HCT116 (cell line): Measurements from ENCODE around the gene KCNE4. TPM values are rescaled to one million over a fixed set of nuclear protein-coding genes. Genes with fewer than 3 reads are reported as not detected.

Source experiments
- ATAC-seq: fragments of 200-7000 bp; cut with Tn5 transposase; 2 replicates; pipeline ENCODE4 v1.9.1; 2020; ENCODE audit warnings: mild to moderate bottlenecking, moderate library complexity
- BruUV-seq: library from RNA; stranded (reverse); fragments of 400-500 nt; replicated peaks from 2 replicates; lab custom pipeline; 2021; lab: Mats Ljungman, UMichigan
- CTCF ChIA-PET: fragments of 300-600 bp; sonication (Branson Sonifier 250); formaldehyde crosslinking; loops from one replicate; lab custom pipeline; 2021; ENCODE audit warnings: antibody characterized with exemption; lab: Charles Lee
- POLR2A ChIA-PET: fragments of 300-600, 350-600 bp; sonication (Branson Sonifier 250); formaldehyde crosslinking; loops from one replicate; lab custom pipeline; 2021; ENCODE audit warnings: antibody characterized with exemption; lab: Charles Lee
- RAD21 ChIA-PET, 2 experiments: fragments of 300-600 bp; sonication (Branson Sonifier 250); formaldehyde crosslinking; loops; one replicate each; lab custom pipeline; 2023; ENCODE audit warnings: low total read pairs in 2 of 2; ENCODE audit not compliant: uncharacterized antibody in 2 of 2, unreplicated experiment in 2 of 2, low non-redundant PET in 1 of 2; lab: Charles Lee
- DNase-seq: peaks from one replicate; pipeline ENCODE4 v3.0.0-alpha.2; 2010; ENCODE audit warnings: low read depth, low spot score
- H2AFZ ChIP-seq: fragments of 200-600 bp; shearing (Covaris generic), sonication (generic); 2 replicates; pipeline ENCODE4 v1.6.1; 2017; ENCODE audit warnings: low read depth, mixed run types, mixed read lengths, antibody characterized with exemption, low read length; ENCODE audit not compliant: poor library complexity, severe bottlenecking
- H3K27ac ChIP-seq: 2 replicates; pipeline ENCODE4 v1.5.1; 2012; ENCODE audit warnings: low read depth, low read length
- H3K27me3 ChIP-seq: fragments of 200-600 bp; sonication (generic); 2 replicates; pipeline ENCODE4 v1.6.1; 2016; ENCODE audit warnings: mixed run types, low read length, mixed read lengths; ENCODE audit not compliant: insufficient read depth
- H3K36me3 ChIP-seq, 2 experiments: fragments of 200-500 bp in 1 of 2; fragments of 200-600 bp in 1 of 2; sonication (Bioruptor generic) in 1 of 2; sonication (generic) in 1 of 2; 2 replicates each; pipeline versions ENCODE4 v1.5.1 to v1.6.1; 2014 to 2016; ENCODE audit warnings: low read length in 2 of 2, inconsistent platforms in 1 of 2, mixed read lengths in 1 of 2, mixed run types in 1 of 2; ENCODE audit not compliant: insufficient read depth in 2 of 2, control insufficient read depth in 1 of 2
- H3K4me1 ChIP-seq, 2 experiments: fragments of 200-600 bp in 1 of 2; sonication (generic) in 1 of 2; 2 replicates each; pipeline versions ENCODE4 v1.5.1 to v1.6.1; 2012 to 2017; ENCODE audit warnings: low read length in 2 of 2, inconsistent platforms in 1 of 2, mild to moderate bottlenecking in 1 of 2, mixed read lengths in 1 of 2, mixed run types in 1 of 2, moderate library complexity in 1 of 2; ENCODE audit not compliant: insufficient read depth in 2 of 2, control insufficient read depth in 1 of 2
- H3K4me2 ChIP-seq: fragments of 200-600 bp; sonication (generic); 2 replicates; pipeline ENCODE4 v1.6.1; 2017; ENCODE audit warnings: mixed run types, low read length, mixed read lengths
- H3K4me3 ChIP-seq, 2 experiments: fragments of 200-600 bp in 1 of 2; sonication (generic) in 1 of 2; replicated peaks in 1 of 2; 2 replicates each; pipeline ENCODE4 v1.5.1; 2011 to 2016; ENCODE audit warnings: low read length in 2 of 2, control low read depth in 1 of 2, low read depth in 1 of 2, mild to moderate bottlenecking in 1 of 2, mixed read lengths in 1 of 2, mixed run types in 1 of 2
- H3K79me2 ChIP-seq: fragments of 200-600 bp; sonication (generic); 2 replicates; pipeline ENCODE4 v1.6.1; 2017; ENCODE audit warnings: mild to moderate bottlenecking, mixed run types, low read length, moderate library complexity, mixed read lengths; ENCODE audit not compliant: insufficient read depth
- H3K9ac ChIP-seq: fragments of 200-600 bp; sonication (generic); 2 replicates; pipeline ENCODE4 v1.6.1; 2016; ENCODE audit warnings: low read length, mixed read lengths
- H3K9me2 ChIP-seq: fragments of 200-600 bp; sonication (generic), shearing (Covaris generic); 2 replicates; pipeline ENCODE4 v1.6.1; 2017; ENCODE audit warnings: mixed run types, mild to moderate bottlenecking, moderate library complexity; ENCODE audit not compliant: insufficient read depth
- H3K9me3 ChIP-seq, 2 experiments: fragments of 200-500 bp in 1 of 2; fragments of 200-600 bp in 1 of 2; sonication (Bioruptor generic) in 1 of 2; sonication (generic) in 1 of 2; 2 replicates each; pipeline ENCODE4 v1.6.1; 2014 to 2017; ENCODE audit warnings: low read length in 2 of 2, mixed read lengths in 2 of 2, inconsistent platforms in 1 of 2, low read depth in 1 of 2, mild to moderate bottlenecking in 1 of 2, mixed run types in 1 of 2, moderate library complexity in 1 of 2; ENCODE audit not compliant: control insufficient read depth in 1 of 2, insufficient read depth in 1 of 2
- H4K20me1 ChIP-seq: fragments of 200-600 bp; sonication (generic), shearing (Covaris generic); 2 replicates; pipeline ENCODE4 v1.6.1; 2017; ENCODE audit warnings: mixed run types, mild to moderate bottlenecking, moderate library complexity; ENCODE audit not compliant: insufficient read depth
- CBX3 ChIP-seq: IDR thresholded peaks from 2 replicates; pipeline ENCODE4 v1.6.1; 2012; ENCODE audit warnings: low read depth
- EGR1 ChIP-seq: IDR thresholded peaks from 2 replicates; pipeline ENCODE4 v1.6.1; 2012; ENCODE audit warnings: low read depth
- ELF1 ChIP-seq: IDR thresholded peaks from 2 replicates; pipeline ENCODE4 v1.6.1; 2012; ENCODE audit warnings: low read depth, borderline replicate concordance
- EZH2 ChIP-seq: fragments of 200-600 bp; sonication (generic); IDR thresholded peaks from 2 replicates; pipeline ENCODE4 v1.6.1; 2017; ENCODE audit warnings: antibody characterized with exemption, mixed run types
- EZH2phosphoT487 ChIP-seq: fragments of 200-600 bp; IDR thresholded peaks from 2 replicates; pipeline ENCODE4 v1.6.1; 2018; ENCODE audit warnings: antibody characterized with exemption, borderline replicate concordance
- FOSL1 ChIP-seq: IDR thresholded peaks from 2 replicates; pipeline ENCODE4 v1.6.1; 2012; ENCODE audit warnings: low read depth
- JUND ChIP-seq: IDR thresholded peaks from 2 replicates; pipeline ENCODE4 v1.6.1; 2012
- POLR2A ChIP-seq: IDR thresholded peaks from 2 replicates; pipeline ENCODE4 v1.7.0; 2011; ENCODE audit warnings: borderline replicate concordance; ENCODE audit not compliant: insufficient read depth, insufficient read length; ENCODE audit errors: extremely low read depth
- POLR2AphosphoS5 ChIP-seq: IDR thresholded peaks from 2 replicates; pipeline ENCODE4 v1.6.1; 2011; ENCODE audit warnings: mild to moderate bottlenecking, low read depth, low read length, moderate library complexity
- RAD21 ChIP-seq: IDR thresholded peaks from 2 replicates; pipeline ENCODE4 v1.6.1; 2012; ENCODE audit warnings: low read depth, mild to moderate bottlenecking
- SIN3A ChIP-seq: IDR thresholded peaks from 2 replicates; pipeline ENCODE4 v1.6.1; 2012; ENCODE audit warnings: low read depth
- SRF ChIP-seq: IDR thresholded peaks from 2 replicates; pipeline ENCODE4 v1.6.1; 2012; ENCODE audit warnings: low read depth
- TCF7L2 ChIP-seq: IDR thresholded peaks from 2 replicates; pipeline ENCODE4 v1.7.0; 2011; ENCODE audit warnings: borderline replicate concordance, inconsistent platforms; ENCODE audit not compliant: insufficient read depth, insufficient read length; ENCODE audit errors: extremely low read depth
- YY1 ChIP-seq: IDR thresholded peaks from 2 replicates; pipeline ENCODE4 v1.6.1; 2011; ENCODE audit warnings: low read length, low read depth, moderate library complexity, mild to moderate bottlenecking; ENCODE audit not compliant: insufficient replicate concordance; ENCODE audit errors: extremely low read depth
- ZNF274 ChIP-seq: fragments of 200-500 bp; sonication (Bioruptor generic); IDR thresholded peaks from 2 replicates; pipeline ENCODE4 v1.6.1; 2014; ENCODE audit warnings: mild to moderate bottlenecking, low read depth, low read length, inconsistent platforms
- intact Hi-C: fragments of 100-400 bp; cut with micrococcal nuclease; formaldehyde crosslinking; loops from 2 replicates; pipeline ENCODE4 v1.10.0; 2022
- total RNA-seq: library from RNA; stranded (reverse); gene quantifications from one replicate; pipeline ENCODE4 v1.2.1, GENCODE V29; 2021; ENCODE audit not compliant: unreplicated experiment
- TF ChIP-seq, protein P1 (sequence below), 3 experiments: fragments of 200-600 bp in 1 of 3; sonication (generic) in 1 of 3; IDR thresholded peaks in 2 of 3; conservative IDR thresholded peaks in 1 of 3; 2 replicates each; pipeline ENCODE4 v1.5.1; 2012 to 2017; ENCODE audit warnings: low read depth in 2 of 3, low read length in 2 of 3, antibody characterized with exemption in 1 of 3, borderline replicate concordance in 1 of 3, control low read depth in 1 of 3, mild to moderate bottlenecking in 1 of 3, mixed read lengths in 1 of 3, mixed run types in 1 of 3, moderate library complexity in 1 of 3; ENCODE audit not compliant: insufficient read depth in 1 of 3
- TF ChIP-seq, protein P2 (sequence below): IDR thresholded peaks from 2 replicates; pipeline ENCODE4 v1.6.1; 2012; ENCODE audit warnings: low read depth

KCNE4 gene
- total RNA-seq, 1 experiment from 2014 or later, result not detected

DNA sequence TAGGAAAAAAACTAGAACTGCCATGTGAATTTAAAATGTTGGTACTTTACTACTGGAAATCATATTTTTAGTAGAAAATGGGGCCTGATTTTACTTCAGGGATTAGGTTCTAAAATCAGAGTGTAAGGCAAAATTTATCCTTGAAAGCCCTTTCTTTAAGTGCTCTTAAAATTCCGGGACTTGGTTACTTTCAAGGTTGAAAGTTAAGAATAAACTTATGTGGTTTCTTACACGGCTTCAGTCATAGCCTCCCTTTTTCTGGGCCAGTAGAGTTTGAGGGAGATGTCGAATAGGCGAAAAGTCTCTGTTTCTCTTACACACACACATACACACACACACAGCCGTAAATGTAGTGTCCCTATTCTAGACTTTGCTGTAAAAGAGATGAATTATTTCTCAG lies 13.1 kb downstream of the KCNE4 start:
- no peak for ATAC-seq
- ChIA-PET CTCF (no interaction called here), POLR2A (no interaction called here), RAD21 (no interaction called here)
- Histone ChIP-seq H3K27me3 (no peaks in the 10 kb centered on the region), H3K9me2 (no peaks in the 10 kb centered on the region; the same call in 1 of the 2 replicates), H3K27ac (no peak overlapping the region), H3K4me1 (no peaks in the 10 kb centered on the region), H3K9ac (no peak overlapping the region)
- no peak for DNase-seq
- TF ChIP-seq ZNF274 (no peak), SRF (no peak), ELF1 (no peak), JUND (no peak), EZH2 (no peak), RAD21 (no peak), FOSL1 (no peak)
- TF ChIP-seq, protein P1, sequence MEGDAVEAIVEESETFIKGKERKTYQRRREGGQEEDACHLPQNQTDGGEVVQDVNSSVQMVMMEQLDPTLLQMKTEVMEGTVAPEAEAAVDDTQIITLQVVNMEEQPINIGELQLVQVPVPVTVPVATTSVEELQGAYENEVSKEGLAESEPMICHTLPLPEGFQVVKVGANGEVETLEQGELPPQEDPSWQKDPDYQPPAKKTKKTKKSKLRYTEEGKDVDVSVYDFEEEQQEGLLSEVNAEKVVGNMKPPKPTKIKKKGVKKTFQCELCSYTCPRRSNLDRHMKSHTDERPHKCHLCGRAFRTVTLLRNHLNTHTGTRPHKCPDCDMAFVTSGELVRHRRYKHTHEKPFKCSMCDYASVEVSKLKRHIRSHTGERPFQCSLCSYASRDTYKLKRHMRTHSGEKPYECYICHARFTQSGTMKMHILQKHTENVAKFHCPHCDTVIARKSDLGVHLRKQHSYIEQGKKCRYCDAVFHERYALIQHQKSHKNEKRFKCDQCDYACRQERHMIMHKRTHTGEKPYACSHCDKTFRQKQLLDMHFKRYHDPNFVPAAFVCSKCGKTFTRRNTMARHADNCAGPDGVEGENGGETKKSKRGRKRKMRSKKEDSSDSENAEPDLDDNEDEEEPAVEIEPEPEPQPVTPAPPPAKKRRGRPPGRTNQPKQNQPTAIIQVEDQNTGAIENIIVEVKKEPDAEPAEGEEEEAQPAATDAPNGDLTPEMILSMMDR (IDR thresholded peaks at IDR 0.05 in 2 of 3, conservative IDR thresholded peaks at IDR 0.05 in 1 of 3; ENCODE audit: borderline replicate concordance in 1 of 3, insufficient read depth in 1 of 3, low read depth in 2 of 3, low read length in 2 of 3), result no peak
- TF ChIP-seq, all 23 proteins: peak for 0
- Histone ChIP-seq H3K4me2 (no peak overlapping the region), H3K36me3 (no peaks in the 10 kb centered on the region), H4K20me1 (no peaks in the 10 kb centered on the region), H3K9me3 (no peaks in the 10 kb centered on the region), H3K79me2 (no peaks in the 10 kb centered on the region), H3K4me3 (no peak overlapping the region), H2AFZ (no peak overlapping the region)
- intact Hi-C loops, result no loop called here
- BruUV-seq, result no TSS peak

DNA sequence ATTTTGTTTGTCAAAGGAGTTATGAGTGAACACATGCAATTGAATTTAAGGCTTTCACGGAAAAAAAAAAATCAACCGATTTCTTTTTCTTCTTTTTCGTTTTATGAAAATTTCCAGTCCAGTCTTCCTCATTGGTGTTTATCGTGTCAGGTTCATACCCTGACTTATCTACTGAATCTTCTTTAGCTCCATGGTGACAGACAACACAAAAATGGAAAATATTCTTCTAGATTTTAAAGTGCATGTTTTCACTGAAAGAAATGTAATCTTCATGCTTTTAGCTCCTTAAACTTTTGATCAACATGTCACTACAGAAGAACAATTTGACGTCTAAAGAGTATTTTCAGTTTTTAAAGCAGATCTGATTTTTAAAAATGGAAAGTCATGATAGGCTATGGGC lies 14.7 kb downstream of the KCNE4 start:
- H3K4me2 ChIP-seq, result no peak overlapping the region
- no peaks in the 10 kb centered on the region for H3K9me3 ChIP-seq
- no peaks in the 10 kb centered on the region; the same call in 1 of the 2 replicates for H3K9me2 ChIP-seq
- no peak for DNase-seq
- intact Hi-C loops, result no loop called here
- ChIA-PET CTCF (no interaction called here), POLR2A (no interaction called here), RAD21 (no interaction called here)
- no peaks in the 10 kb centered on the region for H3K27me3 ChIP-seq
- no peaks in the 10 kb centered on the region for H3K79me2 ChIP-seq
- BruUV-seq, result no TSS peak
- no peak overlapping the region for H2AFZ ChIP-seq
- H3K36me3 ChIP-seq, result no peaks in the 10 kb centered on the region
- H3K4me1 ChIP-seq, result no peaks in the 10 kb centered on the region
- no peak overlapping the region for H3K4me3 ChIP-seq
- ATAC-seq, result no peak
- H4K20me1 ChIP-seq, result no peaks in the 10 kb centered on the region
- H3K9ac ChIP-seq, result no peak overlapping the region
- no peak overlapping the region for H3K27ac ChIP-seq
- no peak for TF ChIP-seq CBX3
- TF ChIP-seq TCF7L2, result no peak
- TF ChIP-seq, protein P2, sequence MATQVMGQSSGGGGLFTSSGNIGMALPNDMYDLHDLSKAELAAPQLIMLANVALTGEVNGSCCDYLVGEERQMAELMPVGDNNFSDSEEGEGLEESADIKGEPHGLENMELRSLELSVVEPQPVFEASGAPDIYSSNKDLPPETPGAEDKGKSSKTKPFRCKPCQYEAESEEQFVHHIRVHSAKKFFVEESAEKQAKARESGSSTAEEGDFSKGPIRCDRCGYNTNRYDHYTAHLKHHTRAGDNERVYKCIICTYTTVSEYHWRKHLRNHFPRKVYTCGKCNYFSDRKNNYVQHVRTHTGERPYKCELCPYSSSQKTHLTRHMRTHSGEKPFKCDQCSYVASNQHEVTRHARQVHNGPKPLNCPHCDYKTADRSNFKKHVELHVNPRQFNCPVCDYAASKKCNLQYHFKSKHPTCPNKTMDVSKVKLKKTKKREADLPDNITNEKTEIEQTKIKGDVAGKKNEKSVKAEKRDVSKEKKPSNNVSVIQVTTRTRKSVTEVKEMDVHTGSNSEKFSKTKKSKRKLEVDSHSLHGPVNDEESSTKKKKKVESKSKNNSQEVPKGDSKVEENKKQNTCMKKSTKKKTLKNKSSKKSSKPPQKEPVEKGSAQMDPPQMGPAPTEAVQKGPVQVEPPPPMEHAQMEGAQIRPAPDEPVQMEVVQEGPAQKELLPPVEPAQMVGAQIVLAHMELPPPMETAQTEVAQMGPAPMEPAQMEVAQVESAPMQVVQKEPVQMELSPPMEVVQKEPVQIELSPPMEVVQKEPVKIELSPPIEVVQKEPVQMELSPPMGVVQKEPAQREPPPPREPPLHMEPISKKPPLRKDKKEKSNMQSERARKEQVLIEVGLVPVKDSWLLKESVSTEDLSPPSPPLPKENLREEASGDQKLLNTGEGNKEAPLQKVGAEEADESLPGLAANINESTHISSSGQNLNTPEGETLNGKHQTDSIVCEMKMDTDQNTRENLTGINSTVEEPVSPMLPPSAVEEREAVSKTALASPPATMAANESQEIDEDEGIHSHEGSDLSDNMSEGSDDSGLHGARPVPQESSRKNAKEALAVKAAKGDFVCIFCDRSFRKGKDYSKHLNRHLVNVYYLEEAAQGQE, result no peak
- TF ChIP-seq SIN3A, result no peak
- no peak for TF ChIP-seq YY1
- TF ChIP-seq SRF, result no peak
- TF ChIP-seq ZNF274, result no peak
- no peak for TF ChIP-seq POLR2AphosphoS5
- TF ChIP-seq FOSL1, result no peak
- TF ChIP-seq POLR2A, result no peak
- no peak for TF ChIP-seq EZH2phosphoT487
- TF ChIP-seq EGR1, result no peak
